Upper lobe of right lung (tissue), 1 donor: Measurements from ENCODE around the gene SGSM2. TPM values are rescaled to one million over a fixed set of nuclear protein-coding genes. Genes with fewer than 3 reads are reported as not detected.

Experiments used
- ATAC-seq: fragments of 200-7000 bp; cut with Tn5 transposase; one replicate; pipeline ENCODE4 v1.9.1; 2020; ENCODE audit warnings: mild to moderate bottlenecking, moderate library complexity
- DNase-seq: peaks from one replicate; pipeline ENCODE4 v3.0.0-alpha.2; 2020
- H3K27ac ChIP-seq: fragments of 200-600 bp; one replicate; pipeline ENCODE4 v1.8.0; 2022
- H3K27me3 ChIP-seq: fragments of 200-600 bp; one replicate; pipeline ENCODE4 v1.8.0; 2022; ENCODE audit warnings: mild to moderate bottlenecking
- H3K36me3 ChIP-seq: fragments of 200-600 bp; one replicate; pipeline ENCODE4 v1.8.0; 2022
- H3K4me1 ChIP-seq: fragments of 200-600 bp; one replicate; pipeline ENCODE4 v1.8.0; 2022
- H3K4me3 ChIP-seq: fragments of 200-600 bp; one replicate; pipeline ENCODE4 v1.8.0; 2022; ENCODE audit warnings: mild to moderate bottlenecking
- H3K9me3 ChIP-seq: fragments of 200-600 bp; one replicate; pipeline ENCODE4 v1.8.0; 2022
- intact Hi-C: fragments of 100-400 bp; cut with DNase I; formaldehyde crosslinking; loops from one replicate; pipeline ENCODE4 v1.11.0; 2022
- total RNA-seq: library from RNA; stranded (reverse); fragmentation: NEBNext Ultra II Directional; extraction: Animal tissue kit (Norgen Biotek cat#: 25700); gene quantifications from one replicate; pipeline ENCODE4 v1.2.1, GENCODE V29; 2021
- TF ChIP-seq, protein P1 (sequence below): fragments of 200-600 bp; IDR thresholded peaks from one replicate; pipeline ENCODE4 v1.8.0; 2022; ENCODE audit warnings: antibody characterized with exemption
- donor health status: DM: no; HTN: yes; CAD: no; lungs with severe emphysema.

The SGSM2 gene
- total RNA-seq, 1 donor from 2014 or later, result 55.0 TPM

DNA sequence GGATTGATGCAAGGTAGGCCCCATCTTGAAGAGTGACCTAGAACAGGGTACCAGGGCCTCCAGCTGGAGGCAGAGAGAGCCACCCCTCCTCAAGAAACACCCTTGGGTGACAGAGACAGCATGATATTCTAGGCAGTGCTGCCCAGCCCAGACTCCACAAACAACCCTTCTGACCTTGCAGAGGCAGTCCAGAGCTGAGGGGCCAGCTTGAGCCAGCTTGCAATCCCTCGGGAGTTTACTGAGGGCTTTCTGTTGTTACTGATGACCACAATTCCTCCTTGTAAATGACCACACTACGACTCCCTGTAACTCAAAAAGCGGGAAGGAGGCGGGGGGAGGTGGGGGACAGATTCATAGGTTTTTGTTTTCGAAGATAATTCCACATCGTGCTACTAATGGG lies 82.2 kb downstream of the SGSM2 start:
- TF ChIP-seq, protein P1, sequence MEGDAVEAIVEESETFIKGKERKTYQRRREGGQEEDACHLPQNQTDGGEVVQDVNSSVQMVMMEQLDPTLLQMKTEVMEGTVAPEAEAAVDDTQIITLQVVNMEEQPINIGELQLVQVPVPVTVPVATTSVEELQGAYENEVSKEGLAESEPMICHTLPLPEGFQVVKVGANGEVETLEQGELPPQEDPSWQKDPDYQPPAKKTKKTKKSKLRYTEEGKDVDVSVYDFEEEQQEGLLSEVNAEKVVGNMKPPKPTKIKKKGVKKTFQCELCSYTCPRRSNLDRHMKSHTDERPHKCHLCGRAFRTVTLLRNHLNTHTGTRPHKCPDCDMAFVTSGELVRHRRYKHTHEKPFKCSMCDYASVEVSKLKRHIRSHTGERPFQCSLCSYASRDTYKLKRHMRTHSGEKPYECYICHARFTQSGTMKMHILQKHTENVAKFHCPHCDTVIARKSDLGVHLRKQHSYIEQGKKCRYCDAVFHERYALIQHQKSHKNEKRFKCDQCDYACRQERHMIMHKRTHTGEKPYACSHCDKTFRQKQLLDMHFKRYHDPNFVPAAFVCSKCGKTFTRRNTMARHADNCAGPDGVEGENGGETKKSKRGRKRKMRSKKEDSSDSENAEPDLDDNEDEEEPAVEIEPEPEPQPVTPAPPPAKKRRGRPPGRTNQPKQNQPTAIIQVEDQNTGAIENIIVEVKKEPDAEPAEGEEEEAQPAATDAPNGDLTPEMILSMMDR, result no peak
- DNase-seq, result peak; percentile 32
- intact Hi-C loops, result no loop called here
- Histone ChIP-seq H3K4me1 (peaks cover 18% of the 10 kb centered on the region), H3K36me3 (peaks cover 38% of the 10 kb centered on the region), H3K9me3 (no peaks in the 10 kb centered on the region), H3K4me3 (no peak overlapping the region), H3K27me3 (no peaks in the 10 kb centered on the region), H3K27ac (peak overlapping the region; percentile 47)
- no peak for ATAC-seq

DNA sequence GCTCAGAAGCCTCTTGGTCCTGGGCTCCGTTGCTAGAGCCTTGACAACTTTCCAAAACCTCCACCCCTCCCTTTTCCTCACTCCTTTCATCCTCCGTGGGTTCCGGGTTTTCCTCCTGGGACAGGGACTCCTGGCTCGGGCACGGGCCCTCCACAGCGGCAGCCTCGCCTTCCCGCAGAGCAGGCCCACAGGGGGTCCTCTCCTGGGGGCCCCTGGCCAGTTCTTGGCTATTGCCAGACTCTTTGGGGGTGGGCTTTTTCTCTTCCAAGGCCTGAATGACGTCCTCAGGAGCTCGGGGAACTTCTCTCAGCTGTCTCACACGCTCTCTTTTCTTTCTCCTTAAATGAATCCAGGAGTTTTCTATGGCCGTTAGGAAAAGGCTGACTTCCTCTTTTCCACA lies 82.9 kb downstream of the SGSM2 start:
- Histone ChIP-seq H3K27me3 (no peaks in the 10 kb centered on the region), H3K27ac (peak overlapping the region; percentile 6), H3K4me1 (peaks cover 18% of the 10 kb centered on the region), H3K36me3 (peaks cover 37% of the 10 kb centered on the region), H3K4me3 (no peak overlapping the region), H3K9me3 (no peaks in the 10 kb centered on the region)
- ATAC-seq (no peak), DNase-seq (peak; percentile 54)
- intact Hi-C loops, result no loop called here
- TF ChIP-seq, protein P1, result no peak

DNA sequence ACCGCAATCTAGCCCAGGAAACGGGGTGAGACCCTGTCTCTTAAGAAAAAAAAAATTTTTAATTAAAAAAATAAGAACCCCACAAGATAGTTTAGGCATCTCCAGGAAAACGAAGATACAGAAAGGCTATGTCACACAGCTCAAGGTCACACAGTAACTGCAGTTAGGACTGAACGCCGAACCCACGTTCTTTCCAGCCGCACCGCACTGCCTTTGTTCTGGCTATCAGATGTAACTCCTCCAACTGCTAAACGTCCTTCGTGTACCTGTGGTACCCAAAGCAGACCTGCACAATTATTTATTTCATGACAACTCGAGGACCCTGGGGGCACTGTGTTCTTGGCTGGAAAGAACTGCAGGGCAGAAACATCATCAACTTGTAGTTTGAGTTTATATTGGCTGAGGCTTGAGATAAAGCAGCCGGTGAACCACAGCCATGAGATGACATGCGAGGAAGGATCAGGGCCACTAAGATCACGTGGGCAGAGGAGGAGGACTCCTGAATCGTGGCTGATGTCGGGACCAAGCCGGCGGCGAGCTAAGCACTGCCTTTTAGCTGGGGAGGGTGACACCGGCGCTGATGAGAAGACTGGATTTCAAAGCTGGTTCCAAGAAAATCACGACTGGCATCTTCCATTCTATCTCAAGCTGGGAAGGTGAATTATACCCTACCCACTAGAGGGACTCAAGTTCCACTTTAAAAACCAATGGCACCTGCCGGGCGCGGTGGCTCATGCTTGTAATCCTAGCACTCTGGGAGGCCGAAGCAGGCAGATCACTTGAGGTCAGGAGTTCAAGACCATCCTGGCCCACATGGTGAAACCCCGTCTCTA lies 84.2 kb downstream of the SGSM2 start:
- H3K27ac ChIP-seq, result no peak overlapping the region
- H3K9me3 ChIP-seq, result no peaks in the 10 kb centered on the region
- H3K36me3 ChIP-seq, result peaks cover 44% of the 10 kb centered on the region
- TF ChIP-seq, protein P1, result no peak
- intact Hi-C loops, result no loop called here
- no peak overlapping the region for H3K4me3 ChIP-seq
- ATAC-seq (no peak), DNase-seq (no peak)
- peaks cover 9% of the 10 kb centered on the region for H3K4me1 ChIP-seq
- H3K27me3 ChIP-seq, result no peaks in the 10 kb centered on the region

DNA sequence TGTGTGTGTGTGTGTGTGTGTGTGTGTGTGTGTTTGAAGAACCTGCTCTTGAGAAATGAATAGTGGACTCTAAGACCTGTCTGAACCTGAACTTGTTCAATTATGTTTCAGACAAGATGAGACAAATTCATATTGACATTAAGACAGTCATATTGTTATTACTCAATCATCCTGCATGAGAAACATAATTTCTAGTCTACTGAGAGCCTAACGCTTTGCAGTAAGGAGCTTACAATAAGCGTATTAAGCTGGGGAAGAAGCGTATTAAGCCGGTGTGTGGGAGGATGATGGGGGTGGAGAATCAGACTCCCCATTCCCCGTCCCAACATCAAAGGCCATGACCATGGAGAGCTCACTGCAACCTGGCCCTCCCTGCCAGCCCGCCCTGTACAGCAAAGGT lies 86.0 kb downstream of the SGSM2 start:
- ATAC-seq, result no peak
- Histone ChIP-seq H3K27ac (no peak overlapping the region), H3K4me3 (no peak overlapping the region), H3K9me3 (no peaks in the 10 kb centered on the region), H3K27me3 (no peaks in the 10 kb centered on the region), H3K4me1 (peaks cover 5% of the 10 kb centered on the region), H3K36me3 (peaks cover 38% of the 10 kb centered on the region)
- TF ChIP-seq, protein P1, result no peak
- intact Hi-C loops, result no loop called here
- DNase-seq, result no peak

DNA sequence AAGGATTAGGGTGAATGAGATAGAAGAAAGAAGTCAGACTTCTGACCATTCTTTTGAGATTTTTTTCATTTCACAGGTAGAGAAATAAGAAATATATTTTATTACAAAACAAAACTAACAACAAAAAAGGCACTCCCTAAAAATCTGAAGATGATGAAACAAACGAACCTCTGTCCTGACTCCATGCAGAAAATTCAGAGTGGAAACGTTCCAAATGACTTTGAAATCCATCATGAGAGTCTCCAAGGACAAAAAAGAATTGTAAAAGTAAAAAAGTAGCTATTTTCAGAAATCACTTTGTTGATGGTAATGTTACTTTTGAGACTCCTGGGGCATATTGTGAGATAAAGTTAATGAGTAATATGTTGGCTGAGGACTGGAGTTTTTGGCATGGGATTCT lies 89.9 kb downstream of the SGSM2 start:
- intact Hi-C loops, result no loop called here
- no peak overlapping the region for H3K4me3 ChIP-seq
- DNase-seq (no peak), ATAC-seq (no peak)
- no peak overlapping the region for H3K27ac ChIP-seq
- H3K4me1 ChIP-seq, result no peaks in the 10 kb centered on the region
- H3K9me3 ChIP-seq, result no peaks in the 10 kb centered on the region
- H3K36me3 ChIP-seq, result peaks cover 17% of the 10 kb centered on the region
- TF ChIP-seq, protein P1, result no peak
- H3K27me3 ChIP-seq, result no peaks in the 10 kb centered on the region
